Measurements from ENCODE around the gene LCA5L.
A peak's percentile ranks its signal among the peaks of the same experiment; 100 is the strongest.

Gene LCA5L

DNA sequence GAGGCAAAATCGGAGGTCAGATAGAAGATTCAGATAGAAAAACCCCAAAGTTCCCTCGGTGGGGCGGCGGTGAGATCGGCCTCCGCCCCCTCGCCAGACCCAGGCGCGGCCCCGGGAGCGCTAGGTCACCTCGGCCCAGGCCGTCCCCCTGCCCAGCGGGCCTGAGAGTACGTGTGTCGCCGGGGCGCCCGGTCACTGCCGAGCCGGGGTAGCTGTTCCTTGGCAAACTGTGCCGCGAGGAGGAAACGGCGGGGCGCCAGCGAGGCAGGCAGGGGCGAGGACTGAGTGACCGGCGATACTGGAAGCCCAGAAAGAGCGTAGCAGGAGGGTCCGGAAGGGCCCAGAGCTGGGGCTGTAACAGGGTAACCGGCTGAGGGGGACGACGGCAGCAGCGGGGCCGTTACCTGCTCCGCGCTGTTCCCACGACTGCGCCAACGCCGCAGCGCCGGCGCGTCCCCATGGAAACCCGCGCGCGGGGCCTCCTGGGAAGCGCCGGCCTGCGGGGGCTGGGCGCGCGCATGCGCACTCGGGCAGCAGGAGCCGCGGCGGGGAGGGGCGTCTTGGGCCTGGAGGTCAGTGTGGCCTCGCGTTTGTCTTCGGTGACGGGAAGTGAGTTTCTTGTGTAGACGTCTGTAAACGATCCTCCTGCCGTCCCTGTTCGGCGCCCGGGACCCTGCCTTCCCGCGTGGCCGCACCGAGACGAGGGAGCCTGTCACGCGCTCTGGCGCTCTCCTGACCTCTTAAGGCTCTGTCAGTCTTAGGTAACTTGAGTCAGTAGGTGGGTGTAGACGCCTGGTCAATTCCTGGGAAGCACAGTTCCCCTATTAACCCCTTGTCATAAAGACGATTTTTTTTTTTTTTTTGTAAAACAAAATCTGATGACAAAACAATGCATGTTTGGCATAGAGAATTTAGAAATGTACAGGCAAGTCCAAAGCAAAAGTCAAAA is at the start of gene LCA5L:
Gene LCA5L (minus strand): TSS at position 458 of the 949 bp plus-strand sequence. CDS start 17,285 bp downstream, outside the sequence.
- in situ Hi-C loops (cut with HindIII; ENCODE audit: low pct_ligation_motif_present, low pct_unique_long_range_greater_than_20kb, low sequenced_read_pairs), result no loop called here

DNA sequence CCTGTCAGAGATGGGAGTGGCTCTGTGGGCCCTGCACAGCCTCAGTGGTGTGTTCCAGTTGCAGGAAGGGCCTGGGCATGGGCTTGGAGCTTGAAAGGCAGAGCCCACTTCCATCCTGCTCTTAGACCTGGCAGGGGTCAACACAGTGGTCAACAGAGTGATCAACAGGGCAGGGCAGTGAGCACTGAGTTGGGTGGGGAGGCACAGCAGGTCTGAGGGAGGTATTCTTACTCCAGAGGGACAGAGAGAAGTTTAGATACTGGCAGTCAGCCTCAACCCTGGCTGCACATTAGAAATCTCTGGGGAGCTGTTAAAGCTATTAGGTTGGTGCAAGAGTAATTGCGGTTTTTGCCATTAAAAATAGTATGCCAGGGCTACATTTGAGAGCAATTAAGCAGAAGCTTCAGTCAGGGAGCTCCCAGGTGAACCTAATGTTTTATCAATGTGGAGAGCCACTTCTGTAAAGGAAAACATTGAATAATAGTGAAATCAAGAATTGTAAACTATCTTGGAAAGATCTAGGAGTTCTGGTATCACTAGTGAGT is 43.9 kb upstream of the LCA5L start:
- in situ Hi-C loops (cut with HindIII; ENCODE audit: low pct_ligation_motif_present, low pct_unique_long_range_greater_than_20kb, low sequenced_read_pairs), result no loop called here

More for the DNA sequence above, at the start of gene LCA5L:
- DNase-seq, result peak; percentile 90

DNA sequence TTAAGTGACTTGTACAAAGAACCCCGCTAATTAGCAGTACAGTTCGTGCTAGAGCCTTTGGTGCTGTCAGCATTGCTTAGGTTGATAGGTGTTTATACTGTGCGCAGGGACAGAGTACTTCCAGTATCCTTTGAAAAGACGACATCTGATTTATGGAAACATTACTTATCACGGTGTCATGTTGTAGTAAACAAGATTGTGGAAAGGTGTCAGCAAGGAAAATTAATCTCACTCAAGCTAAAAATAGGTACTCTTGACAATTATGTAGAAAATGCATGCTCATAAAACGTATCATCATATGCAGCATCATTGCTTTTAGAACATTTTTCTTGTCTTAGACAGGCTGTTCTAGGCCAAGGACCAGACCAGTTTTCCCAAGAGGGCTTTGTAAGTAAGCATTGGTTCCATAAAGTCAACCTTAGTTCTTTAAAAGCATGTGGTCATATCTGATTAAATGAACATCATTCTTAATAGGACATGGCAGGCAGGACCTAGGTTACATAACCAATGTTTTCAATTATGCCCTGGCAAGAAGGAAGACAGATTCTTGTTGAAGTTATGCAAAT is 39.2 kb upstream of the LCA5L start:
- in situ Hi-C loops (cut with HindIII; ENCODE audit: low pct_ligation_motif_present, low pct_unique_long_range_greater_than_20kb, low sequenced_read_pairs), result no loop called here
- DNase-seq, result no peak

More for the DNA sequence above, 43.9 kb upstream of the LCA5L start:
- DNase-seq, result no peak

DNA sequence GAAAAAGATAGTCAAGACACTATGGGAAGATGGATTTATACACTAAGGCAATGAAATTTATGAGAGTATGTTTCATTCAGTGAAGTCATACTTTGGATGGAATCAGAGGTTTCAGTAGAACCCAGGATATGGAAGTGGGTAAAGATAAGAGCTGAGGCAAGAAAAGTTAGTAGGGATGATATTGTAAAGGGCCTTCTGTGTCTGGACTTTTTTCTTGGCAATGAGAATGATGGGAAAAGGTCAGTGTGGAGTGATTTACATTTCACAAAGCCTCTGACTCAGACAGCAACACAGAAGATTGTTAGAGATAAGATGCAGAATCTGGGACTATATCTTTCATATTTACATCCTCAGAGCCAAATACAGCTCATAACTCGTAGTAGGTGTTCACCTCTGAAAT is 38.3 kb upstream of the LCA5L start:
- no peak for DNase-seq
- in situ Hi-C loops (cut with HindIII; ENCODE audit: low pct_ligation_motif_present, low pct_unique_long_range_greater_than_20kb, low sequenced_read_pairs), result no loop called here

DNA sequence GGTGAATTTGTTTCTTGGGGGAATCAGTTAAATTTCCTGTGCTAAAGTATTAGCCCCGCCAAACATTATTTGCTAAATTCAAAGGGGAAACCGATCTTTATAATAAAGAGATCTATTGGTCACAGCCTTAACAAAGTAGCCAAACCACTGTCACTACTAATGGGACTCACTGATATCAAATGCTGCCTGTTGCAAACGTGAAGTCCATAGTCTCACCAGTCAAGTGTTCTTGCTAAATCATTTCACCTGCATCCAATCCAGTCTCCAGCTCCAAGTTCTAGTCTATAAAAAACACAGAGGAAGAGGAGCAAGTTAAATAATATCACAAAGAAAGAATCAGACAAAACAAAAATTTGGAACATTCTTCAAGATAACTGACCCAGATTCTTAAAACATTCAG is 36.3 kb upstream of the LCA5L start:
- in situ Hi-C loops (cut with HindIII; ENCODE audit: low pct_ligation_motif_present, low pct_unique_long_range_greater_than_20kb, low sequenced_read_pairs), result no loop called here
- no peak for DNase-seq

DNA sequence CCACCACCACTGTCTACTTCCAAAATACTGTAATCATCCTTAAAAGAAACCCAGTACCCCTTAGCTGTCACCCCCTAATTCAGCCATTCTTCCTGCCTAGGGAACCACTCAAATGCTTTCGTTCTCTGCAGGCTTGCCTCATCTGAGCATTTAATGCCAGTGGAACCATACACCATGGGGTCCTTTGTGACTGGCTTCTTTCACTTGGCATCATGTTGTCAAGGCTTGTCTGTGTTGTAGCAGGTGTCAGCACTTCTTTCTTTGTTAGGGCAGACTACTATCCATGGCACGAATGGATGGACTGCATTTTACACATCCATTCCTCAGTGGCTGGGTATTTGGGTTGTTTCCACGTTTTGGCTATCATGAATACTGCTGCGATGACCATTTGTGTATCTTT is 34.7 kb upstream of the LCA5L start:
- no peak for DNase-seq
- in situ Hi-C loops (cut with HindIII; ENCODE audit: low pct_ligation_motif_present, low pct_unique_long_range_greater_than_20kb, low sequenced_read_pairs), result no loop called here

DNA sequence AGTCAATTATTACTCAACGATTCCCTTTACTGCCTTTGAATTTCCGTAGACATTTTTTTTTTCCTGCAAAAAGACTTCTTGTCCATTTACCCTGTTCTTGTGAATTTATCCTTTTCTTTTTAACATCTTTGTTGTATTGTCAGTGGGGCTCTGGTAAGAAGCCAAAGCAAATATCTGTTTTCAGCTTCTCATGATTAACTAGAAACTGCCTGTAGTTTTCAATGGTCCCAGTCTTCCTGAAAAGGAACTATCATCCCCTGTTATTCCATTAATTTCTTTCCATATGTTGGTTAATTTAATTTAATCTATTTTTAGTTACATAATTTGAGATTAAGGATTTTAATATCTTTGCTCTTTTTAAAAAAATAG is 34.2 kb upstream of the LCA5L start:
- in situ Hi-C loops (cut with HindIII; ENCODE audit: low pct_ligation_motif_present, low pct_unique_long_range_greater_than_20kb, low sequenced_read_pairs), result no loop called here

DNA sequence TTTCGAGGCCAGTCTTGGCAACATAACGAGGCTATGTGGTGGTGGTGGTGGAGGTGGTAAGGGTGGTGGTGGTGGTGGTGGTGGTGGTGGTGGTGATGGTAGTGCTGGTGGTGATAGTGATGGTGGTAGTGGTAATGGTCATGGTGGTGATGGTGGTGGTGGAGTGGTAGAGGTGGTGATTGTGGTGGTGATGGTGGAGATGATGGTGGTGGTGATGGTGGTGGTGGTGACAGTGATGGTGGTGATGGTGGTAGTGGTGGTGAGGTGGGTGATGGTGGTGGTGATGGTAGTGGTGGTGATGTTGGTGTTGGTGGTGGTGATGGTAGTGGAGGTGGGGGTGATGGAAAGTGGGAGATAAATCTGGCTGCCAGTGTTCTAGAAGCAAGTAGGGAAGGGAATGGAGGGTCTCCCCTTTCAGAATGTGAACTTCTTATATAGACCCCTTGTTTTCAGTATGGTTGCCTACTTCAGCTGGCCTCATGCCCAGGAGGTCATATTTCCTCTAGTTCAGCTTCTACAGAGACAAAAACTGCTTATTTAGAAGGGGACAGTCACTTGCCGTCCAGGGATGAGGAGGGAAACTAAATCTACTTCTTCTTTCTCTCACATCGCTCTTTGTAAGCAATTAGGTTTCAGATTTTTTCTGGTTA is 33.7 kb upstream of the LCA5L start:
- in situ Hi-C loops (cut with HindIII; ENCODE audit: low pct_ligation_motif_present, low pct_unique_long_range_greater_than_20kb, low sequenced_read_pairs), result no loop called here
- no peak for DNase-seq

More for the DNA sequence above, 34.2 kb upstream of the LCA5L start:
- no peak for DNase-seq

DNA sequence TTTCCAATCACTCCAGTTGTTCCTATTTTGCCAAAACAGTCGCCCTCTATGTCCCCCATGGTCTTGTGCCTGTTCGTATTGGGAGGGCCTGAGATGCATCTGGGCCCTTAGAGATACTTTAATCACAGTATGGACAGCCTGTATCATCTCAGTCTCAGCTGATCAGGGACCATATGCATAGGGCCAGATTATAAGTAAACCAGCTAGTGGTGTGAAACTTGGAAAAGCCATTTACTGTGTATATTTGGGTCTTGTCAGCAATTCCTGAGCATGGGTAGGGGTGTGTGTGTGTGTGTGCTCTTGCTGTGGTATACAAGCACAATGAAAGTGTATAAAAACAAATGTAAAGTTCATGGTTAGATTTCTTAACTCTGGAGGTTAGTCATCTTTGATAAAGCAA is 29.0 kb upstream of the LCA5L start:
- no peak for DNase-seq
- in situ Hi-C loops (cut with HindIII; ENCODE audit: low pct_ligation_motif_present, low pct_unique_long_range_greater_than_20kb, low sequenced_read_pairs), result no loop called here

DNA sequence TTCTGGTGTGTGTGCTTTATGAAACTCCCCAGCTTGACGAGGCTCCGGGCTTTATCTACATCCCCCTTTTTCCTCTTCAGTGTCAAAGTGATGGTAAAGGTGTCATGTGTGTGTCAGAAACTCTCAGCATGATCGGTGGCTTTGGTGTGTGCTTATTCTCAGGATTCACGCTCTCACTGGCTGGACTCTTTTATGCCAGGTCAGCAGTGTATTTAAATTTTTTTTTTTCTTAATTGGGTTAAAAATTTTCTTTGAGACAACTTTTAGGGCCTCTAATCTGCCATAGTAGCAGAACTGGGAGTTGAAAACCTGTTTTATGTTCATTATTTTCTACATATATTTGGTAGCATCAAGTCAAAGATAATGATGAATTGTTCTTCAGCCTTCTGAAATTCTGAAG is 27.2 kb upstream of the LCA5L start:
- in situ Hi-C loops (cut with HindIII; ENCODE audit: low pct_ligation_motif_present, low pct_unique_long_range_greater_than_20kb, low sequenced_read_pairs), result no loop called here
- DNase-seq, result no peak

DNA sequence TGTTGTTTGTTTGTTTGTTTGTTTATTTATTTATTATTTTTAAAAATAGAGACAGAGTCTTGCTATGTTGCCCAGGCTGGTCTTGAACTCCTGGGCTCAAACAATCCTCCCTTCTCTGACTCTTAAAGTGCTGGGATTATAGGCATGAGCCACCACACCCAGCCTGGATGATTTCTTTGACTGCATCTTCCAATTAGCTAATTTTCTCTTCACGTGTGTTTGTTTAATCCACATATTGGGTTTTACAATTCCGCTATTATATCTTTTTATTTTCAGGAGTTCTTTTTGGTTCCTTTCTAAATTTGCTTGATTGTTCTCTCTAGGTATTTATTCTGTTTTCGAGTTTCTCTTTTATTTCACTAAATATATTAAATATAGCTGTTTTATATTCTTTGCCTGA is 26.0 kb upstream of the LCA5L start:
- DNase-seq, result no peak
- in situ Hi-C loops (cut with HindIII; ENCODE audit: low pct_ligation_motif_present, low pct_unique_long_range_greater_than_20kb, low sequenced_read_pairs), result no loop called here

DNA sequence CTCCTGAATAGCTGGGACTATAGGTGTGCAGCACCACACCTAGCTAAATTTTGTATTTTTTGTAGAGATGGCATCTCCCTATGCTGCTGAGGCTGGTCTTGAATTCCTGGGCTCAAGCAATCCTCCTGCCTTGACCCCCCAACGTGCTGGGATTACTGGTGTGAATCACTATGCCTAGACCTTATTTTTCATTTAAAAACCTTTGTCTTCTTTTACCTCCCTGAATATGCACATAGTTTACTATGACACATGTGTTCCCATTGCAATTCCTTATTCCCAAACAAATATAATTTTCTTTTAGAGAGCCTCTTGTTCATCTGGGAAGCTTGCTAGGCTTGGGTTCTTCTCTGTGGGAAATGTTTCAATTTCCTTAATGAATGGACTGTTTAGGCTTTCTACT is 23.0 kb upstream of the LCA5L start:
- DNase-seq, result no peak
- in situ Hi-C loops (cut with HindIII; ENCODE audit: low pct_ligation_motif_present, low pct_unique_long_range_greater_than_20kb, low sequenced_read_pairs), result no loop called here

DNA sequence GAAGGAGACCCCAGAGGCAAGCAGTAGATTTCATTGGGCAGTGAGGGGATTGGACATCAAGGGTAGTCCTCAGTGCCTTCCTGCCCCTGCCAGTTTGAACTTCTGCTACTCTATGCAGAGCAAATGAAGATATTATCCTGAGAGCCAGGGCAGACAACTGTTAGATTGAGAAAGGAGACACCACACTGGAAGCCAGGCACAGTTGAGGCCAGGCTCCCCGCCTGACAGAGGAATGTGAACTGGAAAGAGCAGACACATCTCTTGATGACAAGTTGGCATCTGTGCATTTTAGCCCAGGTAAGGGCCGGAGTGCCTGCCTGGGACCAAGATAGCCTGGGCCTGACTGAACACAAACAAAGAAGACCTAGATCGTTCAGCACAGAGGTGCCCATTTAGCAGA is 22.2 kb upstream of the LCA5L start:
- in situ Hi-C loops (cut with HindIII; ENCODE audit: low pct_ligation_motif_present, low pct_unique_long_range_greater_than_20kb, low sequenced_read_pairs), result no loop called here
- DNase-seq, result no peak

DNA sequence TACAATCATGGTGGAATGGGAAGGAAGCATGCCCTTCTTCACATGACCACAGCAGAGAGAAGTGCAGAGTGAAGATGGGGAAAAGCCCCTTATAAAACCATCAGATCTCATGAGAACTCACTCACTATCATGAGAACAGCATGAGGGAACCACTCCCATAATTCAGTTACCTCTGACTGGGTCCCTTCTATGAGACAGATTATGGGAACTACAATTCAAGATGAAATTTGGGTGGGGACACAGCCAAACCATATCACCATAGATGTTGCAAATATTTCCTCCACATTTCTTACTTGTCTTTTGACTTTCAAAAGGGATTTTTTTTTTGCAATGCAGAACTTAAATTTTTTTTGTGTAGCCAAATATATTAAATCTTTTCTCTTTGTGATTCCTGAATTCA is 21.0 kb upstream of the LCA5L start:
- in situ Hi-C loops (cut with HindIII; ENCODE audit: low pct_ligation_motif_present, low pct_unique_long_range_greater_than_20kb, low sequenced_read_pairs), result no loop called here

DNA sequence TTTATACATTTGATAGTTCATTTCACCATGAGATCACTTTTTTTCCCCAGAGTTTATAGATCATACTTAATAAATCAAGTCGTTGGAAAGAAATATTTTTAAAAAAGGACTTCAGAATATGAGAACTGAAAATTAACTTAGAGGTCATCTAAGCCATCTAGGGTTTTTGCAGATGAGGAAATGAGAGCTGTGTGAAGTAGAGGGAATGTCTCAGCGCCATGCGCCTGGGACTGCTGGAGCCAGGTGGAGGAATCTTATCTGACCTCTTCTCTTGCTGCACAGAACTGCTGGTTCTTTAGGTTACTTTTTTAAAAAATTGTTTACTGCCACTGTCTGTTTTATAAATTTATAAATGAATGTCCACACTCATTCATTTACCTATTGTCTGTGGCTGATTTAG is 17.7 kb upstream of the LCA5L start:
- in situ Hi-C loops (cut with HindIII; ENCODE audit: low pct_ligation_motif_present, low pct_unique_long_range_greater_than_20kb, low sequenced_read_pairs), result no loop called here

More for the DNA sequence above, 21.0 kb upstream of the LCA5L start:
- DNase-seq, result no peak

DNA sequence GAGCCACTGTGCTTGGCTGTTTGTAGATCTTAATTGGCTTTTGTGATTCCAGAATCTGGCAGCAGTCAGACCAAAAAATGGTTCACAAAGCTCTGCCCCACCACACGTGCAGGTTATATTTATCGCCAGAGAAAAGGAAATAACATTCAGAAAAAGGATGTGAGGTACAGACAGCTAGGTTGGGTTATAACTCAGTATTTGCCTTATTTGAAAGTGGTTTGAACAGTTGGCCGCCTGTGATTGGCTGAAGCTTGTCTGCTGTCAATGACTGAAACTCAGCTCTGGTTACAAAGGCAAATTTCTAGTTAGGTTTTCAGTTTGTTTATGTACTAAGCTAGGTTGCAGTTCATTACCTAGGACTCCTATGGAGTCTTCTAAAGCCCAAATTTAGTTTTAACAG is 15.8 kb upstream of the LCA5L start:
- DNase-seq, result no peak
- in situ Hi-C loops (cut with HindIII; ENCODE audit: low pct_ligation_motif_present, low pct_unique_long_range_greater_than_20kb, low sequenced_read_pairs), result no loop called here

More for the DNA sequence above, 17.7 kb upstream of the LCA5L start:
- no peak for DNase-seq

DNA sequence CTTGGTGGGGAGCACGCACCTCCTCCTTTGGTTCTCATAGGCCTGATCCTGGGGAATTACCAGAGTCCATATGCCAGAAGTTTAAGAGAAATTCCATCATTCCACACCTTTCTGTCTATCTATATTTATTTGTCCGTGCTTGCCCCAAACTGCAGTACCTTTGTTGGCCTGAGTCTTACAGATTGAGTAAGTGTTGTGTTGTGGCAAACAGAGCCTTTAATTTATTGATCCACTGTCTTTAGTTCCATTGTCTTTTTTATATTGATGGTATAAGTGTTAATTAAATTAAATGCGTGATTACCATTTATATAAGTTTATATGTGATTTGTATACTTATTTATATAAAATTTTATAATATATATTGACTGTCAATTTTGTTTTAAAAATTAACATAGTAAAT is 11.1 kb upstream of the LCA5L start:
- DNase-seq, result no peak
- in situ Hi-C loops (cut with HindIII; ENCODE audit: low pct_ligation_motif_present, low pct_unique_long_range_greater_than_20kb, low sequenced_read_pairs), result no loop called here

DNA sequence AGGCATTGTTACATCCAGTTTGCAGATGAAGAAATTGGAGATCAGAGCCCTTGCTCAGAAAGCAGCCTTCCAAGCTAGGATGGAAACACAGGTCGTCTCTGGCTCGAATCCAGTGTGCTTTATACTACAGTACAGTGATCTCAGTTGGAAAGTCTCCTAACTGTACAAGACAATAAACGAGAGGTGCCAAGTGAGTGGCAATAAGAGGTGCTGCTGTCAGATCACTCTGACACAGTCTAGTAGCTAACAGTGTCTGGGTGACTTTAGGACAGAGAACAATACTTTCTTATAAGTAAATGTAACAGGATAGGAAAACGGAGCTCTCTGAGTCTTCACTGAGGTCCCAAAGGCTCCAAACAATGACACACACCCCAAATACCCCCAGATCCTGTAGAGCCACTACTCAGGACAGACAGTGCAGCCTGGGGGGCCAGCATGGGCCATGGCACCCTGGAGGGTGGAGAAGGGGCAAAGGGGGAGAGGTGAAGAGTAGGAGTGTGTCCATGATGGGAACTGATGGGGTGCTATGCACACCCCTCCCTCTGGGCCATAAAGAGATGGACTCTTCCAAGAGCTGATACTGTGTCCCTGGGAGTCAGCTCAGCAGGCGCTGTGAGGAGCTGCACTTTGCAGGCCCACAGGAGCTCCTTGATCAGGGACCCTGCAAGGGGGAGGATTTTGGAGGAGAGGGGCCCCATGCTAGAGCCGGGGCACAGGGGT is 9.5 kb upstream of the LCA5L start:
- in situ Hi-C loops (cut with HindIII; ENCODE audit: low pct_ligation_motif_present, low pct_unique_long_range_greater_than_20kb, low sequenced_read_pairs), result no loop called here
- DNase-seq, result no peak
